NCI-H82 (cell line): ENCODE results near the gene ECEL1.

Experiments used
- DNase-seq: peaks from one replicate; lab custom pipeline; 2025; lab: John Stamatoyannopoulos, UW

The ECEL1 gene

GRCh38 chr2:232522623-232523401, 35.2 kb upstream of the ECEL1 start:
- no peak for DNase-seq

- peak; percentile 66 for DNase-seq
These were observed 34.5 kb upstream of the ECEL1 start for GRCh38 chr2:232521959-232522622.

- DNase-seq, result no peak
These were observed 33.5 kb upstream of the ECEL1 start for GRCh38 chr2:232521098-232521497.

GRCh38 chr2:232520489-232520888, 32.9 kb upstream of the ECEL1 start:
- DNase-seq, result no peak

GRCh38 chr2:232519581-232520438, 32.2 kb upstream of the ECEL1 start, which contains the start of gene PRSS56:
Gene PRSS56 (plus strand): TSS chr2:232520388. CDS start chr2:232520599, 211 bp downstream.
- DNase-seq, result peak; percentile 68

GRCh38 chr2:232518844-232519243, 31.2 kb upstream of the ECEL1 start:
- DNase-seq, result no peak

GRCh38 chr2:232516551-232516950, 28.9 kb upstream of the ECEL1 start:
- no peak for DNase-seq

GRCh38 chr2:232515639-232516038, 28.0 kb upstream of the ECEL1 start:
- no peak for DNase-seq

GRCh38 chr2:232513353-232513752, 25.7 kb upstream of the ECEL1 start:
- peak; percentile 55 for DNase-seq

GRCh38 chr2:232512602-232513001, 25.0 kb upstream of the ECEL1 start:
- DNase-seq, result peak; percentile 97

- DNase-seq, result peak; percentile 86
These were observed 23.8 kb upstream of the ECEL1 start for GRCh38 chr2:232511336-232511890.

GRCh38 chr2:232508251-232508650, 20.6 kb upstream of the ECEL1 start:
- DNase-seq, result no peak

GRCh38 chr2:232506709-232507108, 19.1 kb upstream of the ECEL1 start:
- peak; percentile 41 for DNase-seq

GRCh38 chr2:232505856-232506255, 18.2 kb upstream of the ECEL1 start:
- peak; percentile 88 for DNase-seq

- DNase-seq, result peak; percentile 55
These were observed 16.8 kb upstream of the ECEL1 start for GRCh38 chr2:232504438-232504837.

- no peak for DNase-seq
These were observed 16.2 kb upstream of the ECEL1 start for GRCh38 chr2:232503809-232504323.

GRCh38 chr2:232502911-232503808, 15.5 kb upstream of the ECEL1 start:
- DNase-seq, result peak; percentile 86

GRCh38 chr2:232502511-232502910, 14.9 kb upstream of the ECEL1 start:
- DNase-seq, result peak; percentile 51

GRCh38 chr2:232501794-232502390, 14.3 kb upstream of the ECEL1 start:
- DNase-seq, result peak; percentile 55

- DNase-seq, result peak; percentile 90
These were observed 13.7 kb upstream of the ECEL1 start for GRCh38 chr2:232501331-232501771.
